GM19043 (cell line): Measurements from ENCODE around the gene GNB5.

Source experiments
- ATAC-seq: cut with Tn5 transposase; IDR thresholded peaks from one replicate; pipeline ENCODE4 v1.9.1; 2021; ENCODE audit warnings: low read depth; ENCODE audit not compliant: unreplicated experiment

GNB5 gene

DNA sequence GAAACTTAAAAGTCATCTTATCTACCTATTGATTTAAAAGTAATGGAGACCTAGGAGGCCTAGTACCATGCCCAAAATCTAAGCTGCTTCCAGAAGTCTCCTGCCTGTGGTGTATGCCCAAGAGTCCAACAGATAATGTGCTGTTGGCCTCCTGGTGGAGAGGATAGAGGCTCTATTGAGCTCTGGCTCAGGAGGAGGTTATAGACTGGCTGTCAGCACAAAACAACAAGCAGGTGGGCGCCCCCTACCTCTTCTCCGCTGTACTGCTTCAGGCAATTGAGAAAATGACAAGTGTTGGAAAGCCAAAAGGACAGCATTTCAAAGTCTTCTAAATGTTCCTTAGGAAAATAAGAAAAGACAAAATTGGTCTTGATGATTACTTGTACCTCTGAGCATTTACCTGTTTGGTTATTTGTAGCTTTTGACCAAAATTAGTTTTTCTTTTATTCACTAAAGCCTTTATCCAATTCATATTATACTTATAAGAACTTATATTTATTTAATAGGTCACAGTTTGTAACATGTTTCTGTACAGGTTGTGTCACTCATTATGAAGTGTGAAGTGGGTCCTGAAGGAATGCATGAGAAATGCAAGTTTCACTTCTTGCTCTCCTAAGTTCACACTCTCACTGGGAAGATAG, 17.2 kb upstream of the GNB5 start:
- ATAC-seq = no peak

DNA sequence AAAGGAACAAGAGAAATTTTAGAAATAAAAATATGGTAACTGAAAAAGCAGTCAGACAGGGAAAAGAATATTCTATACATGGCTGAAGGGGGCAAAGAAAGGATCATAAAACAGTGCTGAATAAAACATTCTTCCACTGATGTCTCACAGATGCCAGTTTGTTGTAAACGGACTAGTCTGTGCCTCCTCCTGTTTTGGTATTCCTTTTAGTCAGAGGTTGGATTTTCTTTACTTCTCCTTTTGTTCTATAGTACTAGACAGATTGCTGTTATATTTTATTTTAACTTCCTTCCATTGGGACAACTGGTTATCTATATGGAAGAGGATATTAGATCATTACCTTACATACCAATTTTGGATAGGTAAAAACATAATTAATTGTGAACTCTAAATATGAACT, 16.0 kb upstream of the GNB5 start:
- no peak for ATAC-seq

DNA sequence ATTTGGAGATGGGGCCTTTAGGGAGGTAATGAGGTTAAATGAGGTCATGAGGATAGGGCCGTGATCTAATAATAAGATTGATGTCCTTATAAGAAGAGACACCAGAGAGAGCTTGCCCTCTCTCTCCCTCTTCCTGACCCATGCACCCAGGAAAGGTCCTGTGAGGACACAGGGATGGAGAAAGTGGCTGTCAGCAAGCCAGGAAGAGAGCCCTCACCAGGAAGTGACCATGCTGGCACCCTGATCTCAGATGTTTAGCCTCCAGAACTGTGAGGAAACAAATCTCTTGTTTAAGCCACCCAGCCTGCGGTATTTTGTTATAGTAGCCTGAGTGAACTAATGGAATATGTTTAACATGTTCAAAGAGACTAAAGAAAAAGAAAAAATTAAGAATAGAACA, 15.3 kb upstream of the GNB5 start:
- ATAC-seq = no peak

DNA sequence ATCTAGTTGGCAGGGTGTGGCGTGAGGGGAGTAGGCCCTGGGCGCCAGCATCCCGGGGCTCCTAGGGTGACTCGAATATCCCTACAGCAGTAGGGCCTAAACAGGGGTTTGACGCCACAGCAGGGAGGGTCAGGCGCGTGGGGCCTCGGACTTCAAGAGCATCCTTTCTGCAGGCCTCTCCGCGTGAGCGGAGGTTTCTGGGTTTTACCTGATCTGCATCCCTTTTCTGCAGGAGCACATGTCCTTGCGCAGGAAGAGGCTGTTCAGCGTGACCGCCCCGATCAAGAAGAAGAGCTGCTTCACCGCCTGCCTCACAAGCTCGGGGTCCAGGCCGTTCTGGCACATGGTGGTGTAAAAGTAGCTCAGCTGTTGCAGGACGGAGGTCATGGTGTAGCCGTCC, 13.5 kb upstream of the GNB5 start:
- ATAC-seq = no peak

DNA sequence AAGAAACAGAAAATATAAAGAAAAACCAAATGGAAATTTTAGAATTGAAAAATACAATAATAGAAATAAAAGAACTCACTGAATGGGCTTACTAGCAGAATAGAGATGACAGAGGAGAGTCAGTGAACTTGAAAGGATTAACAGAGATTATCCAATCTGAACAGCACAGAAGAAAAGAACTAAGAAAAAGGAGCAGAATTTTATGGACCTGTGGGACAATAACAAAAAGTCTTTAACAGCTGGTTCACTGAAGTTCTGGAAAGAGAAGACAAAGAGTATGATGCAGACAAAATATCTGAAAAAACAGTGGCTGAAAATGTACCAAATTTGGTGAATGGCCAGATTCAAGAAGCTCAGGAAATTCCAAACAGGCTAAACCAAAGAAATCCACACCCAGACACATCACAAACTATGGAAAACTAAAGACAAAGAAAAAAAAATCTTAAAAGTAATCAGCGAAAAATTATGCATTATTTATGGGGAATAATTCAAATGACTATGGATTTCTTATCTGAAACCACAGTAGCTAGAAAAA, 9.7 kb upstream of the GNB5 start:
- no peak for ATAC-seq

DNA sequence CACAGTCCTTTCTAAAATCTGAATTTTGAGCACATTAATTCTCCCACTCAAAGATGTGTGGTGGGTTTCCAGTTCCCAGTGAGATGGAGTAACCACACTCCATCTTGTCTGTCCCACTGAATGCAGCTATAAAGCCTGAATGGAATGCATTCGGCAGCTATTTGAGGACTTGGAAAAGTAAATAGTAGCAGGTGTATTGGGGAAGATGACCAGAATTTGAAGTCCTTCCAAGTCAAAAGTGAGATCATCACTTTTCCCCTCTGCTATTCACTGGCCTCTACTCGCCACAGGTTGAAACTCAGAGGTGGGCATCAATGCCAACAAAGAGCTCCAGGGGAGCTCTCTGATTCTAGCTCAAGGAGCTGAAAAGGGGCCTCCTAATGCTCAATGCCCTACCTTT, 8.1 kb upstream of the GNB5 start:
- ATAC-seq = no peak

DNA sequence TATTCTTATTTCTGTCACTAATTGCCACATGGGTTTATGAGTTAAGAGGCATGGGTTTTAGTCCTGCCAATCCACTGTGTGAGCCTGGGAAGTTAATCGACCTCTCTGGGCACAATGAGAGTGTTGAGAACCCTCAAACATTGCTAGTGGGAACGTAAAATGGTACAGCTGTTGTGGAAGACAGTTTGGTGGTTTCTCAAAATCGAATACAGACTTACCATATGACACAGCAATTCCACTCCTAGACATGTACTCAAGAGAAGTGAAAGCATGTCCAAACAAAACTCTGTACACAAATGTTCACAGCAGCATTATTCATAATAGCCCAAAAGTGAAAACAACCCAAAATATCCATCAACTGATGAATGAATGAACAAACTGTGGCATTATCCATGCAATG, 5.7 kb upstream of the GNB5 start:
- ATAC-seq = no peak

DNA sequence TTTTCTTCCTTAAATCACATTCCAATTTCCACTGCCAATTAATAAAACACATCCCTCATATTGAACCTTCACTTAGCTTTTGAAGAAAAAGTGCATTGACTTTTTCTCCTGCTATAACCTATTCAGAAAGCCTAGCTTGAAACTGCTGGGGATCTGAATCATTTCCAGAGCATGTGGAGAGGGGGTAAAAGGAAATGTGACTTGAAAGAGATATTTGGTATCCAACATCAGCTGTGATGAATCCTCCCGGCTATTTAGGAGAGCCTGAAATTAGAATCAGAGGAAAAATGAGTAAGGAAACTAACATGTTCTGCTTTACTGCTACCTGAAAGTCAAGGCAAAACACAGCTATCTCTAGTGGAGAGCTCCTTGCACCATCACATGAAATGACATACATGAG, 2.6 kb upstream of the GNB5 start:
- ATAC-seq = no peak

DNA sequence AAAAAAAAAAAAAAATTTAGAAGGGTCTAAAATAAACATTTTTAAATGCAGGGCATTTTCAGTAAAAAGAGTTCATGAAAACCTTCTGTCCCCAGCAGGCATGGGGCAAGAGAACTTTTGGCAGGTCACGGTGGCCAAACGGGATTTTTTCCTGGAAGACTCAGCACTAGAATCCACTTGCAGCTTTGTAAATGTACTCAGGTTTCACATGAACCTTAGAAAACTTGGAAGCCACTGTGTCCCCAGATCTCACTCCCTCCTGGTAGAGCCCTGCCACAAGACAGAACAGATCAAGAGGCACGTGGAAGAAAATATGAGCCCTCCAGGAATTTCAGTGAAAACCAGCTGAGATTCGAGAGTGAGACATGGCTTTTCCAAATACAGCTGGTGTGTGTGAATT, 2.1 kb upstream of the GNB5 start:
- no peak for ATAC-seq

DNA sequence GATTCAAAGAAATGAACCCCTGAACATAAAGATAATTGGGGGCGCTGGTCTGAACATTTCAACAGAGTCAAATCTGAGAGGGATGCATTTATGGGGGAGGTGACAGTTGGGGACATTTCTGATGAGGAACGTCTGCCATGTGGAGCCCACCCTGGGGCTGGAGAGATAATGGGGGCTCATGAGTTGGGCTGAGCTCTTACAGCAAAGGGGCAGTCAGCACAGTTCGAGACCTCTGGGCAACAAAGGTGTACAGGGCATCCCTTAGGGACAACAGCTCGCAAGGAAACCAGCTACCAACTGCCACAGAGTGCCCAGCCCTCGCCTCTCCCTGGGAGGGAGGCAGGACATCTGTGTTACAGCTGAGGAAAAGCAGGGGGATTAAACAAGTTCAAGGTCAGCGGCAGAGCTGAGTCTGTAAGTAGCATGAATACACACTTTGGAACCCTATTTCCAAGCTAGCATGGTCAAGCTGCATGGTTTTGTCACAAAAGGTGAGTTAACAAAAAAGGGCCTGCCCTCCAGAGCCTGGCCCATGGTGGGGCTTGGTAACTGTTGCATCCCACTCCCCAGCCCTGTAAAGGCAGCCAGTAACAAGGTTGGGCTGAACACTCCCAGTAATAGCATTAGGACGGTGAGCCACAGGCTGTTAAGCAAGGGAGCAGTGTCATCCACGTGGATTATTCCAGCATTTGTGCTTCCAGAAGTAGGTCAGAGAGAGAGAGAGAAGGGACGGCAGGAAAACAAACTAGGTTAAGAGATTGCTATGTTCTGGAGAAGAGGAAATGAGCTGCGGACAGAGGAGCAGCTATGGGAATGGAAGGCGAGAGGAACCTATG, 4.3 kb downstream of the GNB5 start:
- ATAC-seq = no peak

DNA sequence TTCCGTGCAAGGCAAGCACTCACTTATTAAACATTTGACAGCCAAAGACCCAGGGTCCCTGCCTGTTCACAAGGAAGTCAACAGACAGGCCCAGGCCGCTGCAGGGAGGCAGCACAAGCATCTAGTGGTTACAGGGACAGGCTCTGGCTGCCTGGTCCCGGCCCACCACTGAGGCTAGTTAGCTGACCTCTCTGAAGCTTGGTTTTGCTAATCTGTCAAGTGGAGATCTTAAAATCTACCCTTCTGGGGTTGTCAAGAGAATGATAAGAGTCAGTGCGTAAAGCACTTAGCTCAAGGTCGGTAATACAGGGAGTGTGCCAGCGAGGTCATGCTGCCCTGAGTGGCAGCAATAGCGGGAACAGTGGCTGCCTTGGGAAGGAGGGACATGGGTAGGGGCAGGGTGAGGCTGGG, 6.0 kb downstream of the GNB5 start:
- ATAC-seq = no peak

DNA sequence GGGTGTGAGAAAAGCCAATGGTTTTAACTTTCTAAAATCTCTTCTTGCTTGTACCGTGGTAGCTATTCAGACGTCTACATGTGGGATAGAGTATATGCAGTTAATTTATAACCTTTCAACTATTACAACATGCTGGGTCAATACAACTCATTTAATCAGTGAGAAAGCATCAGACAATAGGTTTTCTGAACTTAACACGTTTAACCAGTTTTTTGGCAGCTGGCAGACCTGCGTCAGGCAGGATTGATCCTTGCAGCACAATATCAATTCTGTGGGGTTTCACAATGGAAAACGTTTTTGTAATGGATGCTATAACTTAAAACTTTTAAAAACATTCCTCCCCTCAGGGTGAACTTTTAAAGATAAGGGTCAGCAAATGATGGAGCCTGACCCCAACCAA, 6.5 kb downstream of the GNB5 start:
- no peak for ATAC-seq

DNA sequence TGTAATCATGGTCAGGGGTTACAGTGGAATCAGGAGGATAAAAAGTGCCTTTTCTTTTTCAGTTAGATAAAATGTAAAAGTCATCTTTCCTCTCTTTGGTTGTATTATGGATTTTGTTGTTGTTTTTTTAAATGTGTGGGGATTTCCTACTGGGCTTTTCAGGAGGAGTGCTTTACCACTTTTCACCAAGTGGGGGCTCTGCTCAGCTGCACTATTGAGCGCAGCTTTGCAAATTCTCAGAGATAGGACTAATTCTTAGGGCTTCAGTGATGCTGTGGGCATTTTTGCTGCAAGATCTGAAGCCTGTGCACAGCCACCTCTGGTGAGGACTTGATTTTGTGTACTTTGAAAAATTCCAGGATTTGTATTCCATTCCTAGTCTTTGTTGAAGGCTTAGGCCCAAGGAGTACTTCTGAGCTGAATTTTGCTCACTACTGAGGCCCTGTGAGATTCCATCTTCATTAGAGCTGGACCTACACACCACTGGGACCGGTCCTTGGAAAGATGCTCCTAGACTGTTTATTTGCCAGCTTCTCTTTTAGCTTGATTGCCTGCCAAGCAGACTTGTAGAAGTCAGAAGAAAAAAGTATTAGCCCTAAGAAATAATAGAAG, 7.5 kb downstream of the GNB5 start:
- ATAC-seq = no peak

DNA sequence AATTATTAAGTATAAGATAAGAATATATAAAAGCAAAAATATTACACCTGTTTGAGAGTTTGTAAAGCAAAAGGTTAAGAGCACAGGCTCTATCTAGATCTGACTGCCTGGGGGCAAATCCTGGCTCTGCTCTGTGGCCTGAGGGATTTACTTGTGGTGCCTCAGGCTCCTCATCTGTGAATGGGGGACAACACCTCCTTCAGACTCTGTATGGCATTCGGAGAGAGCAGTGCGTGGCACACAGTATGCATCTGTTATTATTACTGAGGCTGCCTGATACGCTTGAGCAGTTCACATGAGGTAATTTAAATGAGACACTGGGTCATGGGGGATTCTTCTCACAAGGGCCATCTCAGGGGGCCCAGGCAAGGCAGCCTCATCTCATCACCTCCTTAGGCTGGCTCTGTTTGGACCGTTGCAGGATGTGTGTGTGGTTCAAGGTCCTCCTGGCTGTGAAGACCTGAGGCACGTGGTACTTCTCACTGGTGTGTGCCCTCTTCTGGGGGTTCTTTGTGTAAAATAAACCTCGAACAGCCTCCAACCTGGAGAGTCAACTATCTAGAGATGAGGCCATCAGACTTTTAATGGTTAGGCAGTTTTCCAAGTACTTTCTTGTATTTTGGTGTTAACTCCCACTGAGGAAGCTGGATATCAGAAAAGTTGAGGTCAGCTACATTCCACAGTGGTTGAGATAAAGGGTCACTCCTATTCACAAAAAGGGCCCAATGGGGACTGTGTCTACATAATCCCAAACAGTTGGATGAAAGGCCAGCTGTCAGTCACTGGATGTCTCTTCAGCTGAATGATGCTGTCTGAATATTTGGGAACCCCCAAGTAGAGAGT, 9.0 kb downstream of the GNB5 start:
- ATAC-seq = no peak

DNA sequence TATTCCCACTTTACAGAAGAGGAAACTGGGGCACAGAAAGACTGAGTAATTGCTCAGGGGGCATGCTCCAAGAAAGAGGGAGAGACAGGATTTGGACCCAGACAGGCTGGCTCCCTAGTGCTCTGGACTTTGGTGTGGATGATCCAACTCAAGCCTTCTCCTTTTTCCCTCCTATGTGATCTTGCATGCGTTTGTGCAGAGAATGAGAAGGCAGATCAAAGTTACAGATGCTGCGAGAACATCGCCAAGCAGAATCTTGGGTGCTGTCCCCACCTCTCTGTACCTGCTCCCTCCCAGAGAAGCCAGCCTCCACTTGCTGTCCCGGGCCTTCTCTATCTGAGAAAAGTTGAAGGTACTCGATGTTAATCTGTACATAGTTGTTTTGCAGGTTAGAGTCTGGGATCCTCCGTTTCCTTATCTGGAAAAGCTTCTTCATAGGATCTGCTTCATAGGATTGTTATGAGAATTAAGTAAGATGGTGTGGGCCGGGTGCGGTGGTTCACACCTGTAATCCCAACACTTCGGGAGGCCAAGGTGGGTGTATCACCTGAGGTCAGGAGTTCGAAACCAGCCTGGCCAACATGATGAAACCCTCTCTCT, 10.2 kb downstream of the GNB5 start:
- no peak for ATAC-seq

DNA sequence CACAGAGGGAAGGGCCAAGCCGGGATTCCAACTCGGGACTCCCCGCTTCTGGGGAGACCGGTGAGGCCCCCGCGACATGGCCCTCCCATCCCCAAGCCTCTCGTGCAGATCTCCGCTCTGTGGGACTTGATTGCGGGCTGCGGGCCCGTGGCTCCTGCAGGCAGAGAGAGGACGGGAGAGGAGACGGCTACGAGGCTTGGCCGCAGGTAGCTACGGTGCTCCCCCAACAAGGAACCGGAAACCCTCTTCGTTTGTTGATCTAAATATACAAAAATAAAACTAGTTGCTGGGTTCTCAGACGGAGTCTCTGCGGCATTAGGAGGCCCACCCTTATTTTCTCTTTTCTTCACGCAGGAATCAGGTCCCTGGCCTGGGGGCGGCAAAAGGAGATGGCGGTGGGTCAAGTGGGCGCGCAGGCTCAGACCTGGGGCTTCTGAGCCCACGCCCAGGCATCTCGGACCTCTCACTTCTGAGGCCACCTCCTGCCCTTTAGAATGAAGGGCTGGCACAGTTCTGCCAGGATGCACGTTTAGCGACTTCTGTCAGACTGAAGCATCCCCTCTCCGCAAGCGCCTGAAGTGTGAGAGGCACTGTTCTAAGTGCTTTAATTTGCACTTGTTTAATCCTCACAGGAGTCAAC, 10.9 kb downstream of the GNB5 start:
- ATAC-seq = peak; percentile 15

DNA sequence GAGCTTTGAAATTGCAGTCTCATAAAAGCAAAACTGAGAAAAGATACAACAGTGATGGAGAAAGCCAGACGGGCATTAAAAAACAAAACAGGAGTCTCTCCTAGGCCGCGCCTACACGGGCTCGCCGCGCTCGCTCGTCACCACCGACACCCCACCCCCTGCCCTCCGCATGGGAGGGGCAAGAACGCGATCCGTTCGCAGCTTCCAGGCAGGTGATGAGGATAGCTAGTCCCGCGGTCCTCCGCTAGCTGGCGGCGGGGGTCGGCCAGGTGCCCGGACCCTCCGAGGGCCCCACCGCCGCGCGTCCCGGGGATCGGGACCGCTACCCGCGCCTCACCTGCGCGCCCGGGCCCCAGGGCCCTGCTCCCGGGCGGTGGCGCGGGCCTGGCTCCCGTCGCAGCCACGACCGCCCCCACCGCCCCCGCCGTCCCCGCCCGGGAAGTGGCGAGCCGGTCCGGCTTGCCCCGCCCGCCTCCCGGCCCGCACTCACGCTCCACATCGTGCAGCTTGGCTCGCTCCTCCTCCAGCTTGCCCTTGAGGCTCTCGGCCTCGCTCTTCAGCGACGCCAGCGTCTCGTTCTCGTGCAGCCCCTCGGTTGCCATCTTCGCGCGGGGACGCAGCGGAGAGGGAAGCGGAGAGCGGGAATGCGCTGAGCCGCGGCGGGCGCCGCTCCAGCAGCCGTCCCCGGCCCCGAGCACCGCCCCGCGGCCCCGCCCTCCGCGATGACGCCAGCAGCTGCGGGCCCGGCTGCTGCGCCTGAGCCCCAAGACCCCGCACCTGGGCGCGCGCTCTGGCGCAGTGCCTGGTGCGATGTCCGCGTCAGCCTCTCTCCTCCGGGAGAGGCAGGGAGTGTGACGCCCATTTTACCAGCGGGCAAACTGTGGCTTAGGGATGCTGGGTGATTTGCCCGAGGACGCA, 11.7 kb downstream of the GNB5 start:
- peak; percentile 77 for ATAC-seq

DNA sequence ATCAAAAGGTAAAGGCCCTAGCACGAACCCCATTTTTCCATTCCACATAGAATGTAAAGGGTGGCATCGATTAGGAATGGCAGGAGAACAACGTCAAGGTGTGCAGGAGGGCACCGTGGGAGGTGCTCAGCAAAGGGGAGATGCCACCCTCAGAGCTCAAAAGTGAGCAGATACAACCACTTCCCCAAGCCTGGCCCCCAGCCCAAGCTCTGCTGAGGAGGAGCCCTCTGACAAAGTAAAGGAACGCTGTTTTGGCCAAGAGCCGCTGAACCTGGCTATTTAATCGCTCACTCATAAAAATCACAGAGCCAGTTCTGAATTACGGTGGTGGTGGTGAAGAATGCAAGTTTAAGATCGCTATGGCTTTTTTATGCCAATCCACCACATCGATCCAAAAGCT, 12.4 kb downstream of the GNB5 start:
- ATAC-seq = no peak

DNA sequence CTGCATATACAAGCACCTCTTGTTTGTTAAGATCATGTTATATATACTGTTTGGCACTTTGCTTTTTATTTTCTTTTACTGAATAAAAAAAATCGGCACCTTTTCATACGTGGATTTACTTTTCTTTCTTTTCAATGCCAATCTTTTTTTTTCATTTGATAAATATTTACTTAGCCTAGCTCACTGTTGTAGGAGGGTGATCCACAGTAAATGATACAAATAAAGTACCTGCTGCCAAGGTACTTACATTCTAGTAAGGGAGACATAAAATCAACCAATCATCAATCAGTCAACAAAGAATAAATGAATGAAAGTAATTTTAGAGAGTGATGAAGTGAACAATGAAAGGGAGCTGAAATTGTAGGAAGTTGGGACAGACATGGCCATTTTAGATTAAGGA, 18.3 kb downstream of the GNB5 start:
- ATAC-seq = no peak
